Suprapubic skin (tissue), 4 donors: ENCODE results near the gene NXPE2. TPM values are rescaled to one million over a fixed set of nuclear protein-coding genes. Genes with fewer than 3 reads are reported as not detected.

Experiments
- DNase-seq, 2 donors: peaks; one replicate each; pipeline ENCODE4 v3.0.0-alpha.2; 2019; ENCODE audit warnings: low spot score in 2 of 2
- H3K27ac ChIP-seq: fragments of 200-600 bp; sonication (generic); one replicate; pipeline ENCODE4 v1.5.1; 2019
- H3K27me3 ChIP-seq: fragments of 200-600 bp; sonication (generic); one replicate; pipeline ENCODE4 v1.5.1; 2019
- H3K36me3 ChIP-seq: fragments of 200-600 bp; sonication (generic); one replicate; pipeline ENCODE4 v1.5.1; 2019
- H3K4me1 ChIP-seq: fragments of 200-600 bp; sonication (generic); one replicate; pipeline ENCODE4 v1.5.1; 2019
- H3K4me3 ChIP-seq: fragments of 200-600 bp; sonication (generic); one replicate; pipeline ENCODE4 v1.5.1; 2019; ENCODE audit warnings: mild to moderate bottlenecking
- H3K9me3 ChIP-seq: fragments of 200-600 bp; sonication (generic); one replicate; pipeline ENCODE4 v1.5.1; 2019
- EP300 ChIP-seq: sonication (generic); formaldehyde crosslinking; IDR thresholded peaks from one replicate; pipeline ENCODE4 v1.6.1; 2017; ENCODE audit warnings: antibody characterized with exemption
- POLR2A ChIP-seq, 2 donors: fragments of 450-650 bp; IDR thresholded peaks; one replicate each; pipeline ENCODE4 v1.6.1; 2017; ENCODE audit warnings: antibody characterized with exemption in 2 of 2, mild to moderate bottlenecking in 2 of 2, moderate library complexity in 2 of 2
- POLR2AphosphoS5 ChIP-seq, 3 donors: sonication (generic); formaldehyde crosslinking; IDR thresholded peaks; one replicate each; pipeline ENCODE4 v1.6.1; 2017; ENCODE audit warnings: antibody characterized with exemption in 3 of 3
- WGBS: methylation state at CpG from one replicate; pipeline ENCODE4 v1.1.5; 2018; 5-methylcytosine and 5-hydroxymethylcytosine counted together
- total RNA-seq, 4 donors: library from RNA; depleted of rRNA; stranded (reverse); fragments of >200 nt; gene quantifications; one replicate each; pipeline ENCODE4 v1.1.0, GENCODE V29; 2016
- TF ChIP-seq, protein P1 (sequence below), 2 donors: fragments of 200-600 bp in 1 of 2; fragments of 450-650 bp in 1 of 2; sonication (generic) in 1 of 2; IDR thresholded peaks; one replicate each; pipeline ENCODE4 v1.5.1; 2016 to 2019; ENCODE audit warnings: antibody characterized with exemption in 2 of 2, mild to moderate bottlenecking in 1 of 2, moderate library complexity in 1 of 2

The NXPE2 gene
- total RNA-seq, 4 donors from 2014 or later, result not detected

DNA sequence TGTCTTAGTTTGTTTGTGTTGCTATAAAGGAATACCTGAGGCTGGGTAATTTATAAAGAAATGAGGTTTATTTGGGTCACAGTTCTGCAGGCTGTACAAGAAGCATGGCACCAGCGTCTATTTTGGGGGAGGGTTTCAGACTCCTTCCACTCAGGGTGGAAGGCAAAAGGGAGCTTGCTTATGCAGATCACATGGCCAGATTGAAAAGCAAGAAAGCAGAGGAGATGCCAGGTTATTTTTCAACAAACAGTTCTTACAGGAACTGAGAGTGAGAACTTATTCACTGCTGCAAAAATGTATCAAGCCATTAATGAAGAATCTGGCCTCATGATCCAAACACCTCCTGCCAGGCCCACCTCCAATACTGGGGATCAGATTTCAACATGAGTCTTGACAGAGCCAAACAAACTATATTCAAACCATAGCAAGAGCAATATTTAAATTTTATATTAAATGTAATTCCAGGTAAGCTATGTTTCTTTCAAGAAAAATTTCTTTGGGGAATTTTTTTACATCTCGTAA lies 66.9 kb downstream of the NXPE2 start:
- Histone ChIP-seq H3K27me3 (no peaks in the 10 kb centered on the region), H3K27ac (no peak overlapping the region), H3K9me3 (no peaks in the 10 kb centered on the region), H3K4me3 (no peak overlapping the region), H3K36me3 (no peaks in the 10 kb centered on the region), H3K4me1 (no peaks in the 10 kb centered on the region)
- no peak for DNase-seq
- 77% methylated on average over 2 of the region's 2 CpGs for WGBS
- TF ChIP-seq EP300 (no peak), POLR2A (IDR thresholded peaks at IDR 0.05) (no peak)
- TF ChIP-seq, protein P1, sequence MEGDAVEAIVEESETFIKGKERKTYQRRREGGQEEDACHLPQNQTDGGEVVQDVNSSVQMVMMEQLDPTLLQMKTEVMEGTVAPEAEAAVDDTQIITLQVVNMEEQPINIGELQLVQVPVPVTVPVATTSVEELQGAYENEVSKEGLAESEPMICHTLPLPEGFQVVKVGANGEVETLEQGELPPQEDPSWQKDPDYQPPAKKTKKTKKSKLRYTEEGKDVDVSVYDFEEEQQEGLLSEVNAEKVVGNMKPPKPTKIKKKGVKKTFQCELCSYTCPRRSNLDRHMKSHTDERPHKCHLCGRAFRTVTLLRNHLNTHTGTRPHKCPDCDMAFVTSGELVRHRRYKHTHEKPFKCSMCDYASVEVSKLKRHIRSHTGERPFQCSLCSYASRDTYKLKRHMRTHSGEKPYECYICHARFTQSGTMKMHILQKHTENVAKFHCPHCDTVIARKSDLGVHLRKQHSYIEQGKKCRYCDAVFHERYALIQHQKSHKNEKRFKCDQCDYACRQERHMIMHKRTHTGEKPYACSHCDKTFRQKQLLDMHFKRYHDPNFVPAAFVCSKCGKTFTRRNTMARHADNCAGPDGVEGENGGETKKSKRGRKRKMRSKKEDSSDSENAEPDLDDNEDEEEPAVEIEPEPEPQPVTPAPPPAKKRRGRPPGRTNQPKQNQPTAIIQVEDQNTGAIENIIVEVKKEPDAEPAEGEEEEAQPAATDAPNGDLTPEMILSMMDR (IDR thresholded peaks at IDR 0.05), result no peak

DNA sequence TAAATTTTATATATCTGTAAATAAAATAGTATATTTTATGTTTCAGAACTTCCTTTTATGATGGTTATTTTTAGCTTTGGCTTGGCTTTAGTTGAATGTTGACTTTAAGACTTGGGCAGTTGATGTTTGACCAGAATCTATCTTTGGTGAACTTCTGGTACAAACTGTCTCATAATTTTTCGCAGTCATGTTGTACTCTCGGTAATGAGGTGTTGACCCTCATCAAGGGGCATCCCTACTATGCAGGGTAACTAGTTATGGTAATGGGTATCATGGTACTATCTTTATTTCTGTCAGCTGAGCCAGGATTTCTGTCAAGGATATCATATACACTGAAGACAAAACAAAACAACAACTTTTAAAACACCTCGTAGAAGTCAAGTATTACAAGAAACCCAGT lies 67.7 kb downstream of the NXPE2 start:
- TF ChIP-seq, protein P1 (IDR thresholded peaks at IDR 0.05), result no peak
- TF ChIP-seq POLR2AphosphoS5 (IDR thresholded peaks at IDR 0.05) (no peak), POLR2A (IDR thresholded peaks at IDR 0.05) (no peak), EP300 (no peak)
- Histone ChIP-seq H3K36me3 (no peaks in the 10 kb centered on the region), H3K4me1 (no peaks in the 10 kb centered on the region), H3K27me3 (no peaks in the 10 kb centered on the region), H3K4me3 (no peak overlapping the region), H3K27ac (no peak overlapping the region), H3K9me3 (no peaks in the 10 kb centered on the region)
- 84% methylated on average over 3 of the region's 3 CpGs for WGBS
- no peak for DNase-seq

Other genes with a start within 250 kb of the NXPE2 start
- 100 to 1,000 TPM in 3 of 4 donors, 10 to 100 TPM in 1; 88.7 to 125 (median 109) TPM for gene REXO2, start 239.1 kb upstream of the NXPE2 start, total RNA-seq
- gene NXPE1, start 118.6 kb upstream of the NXPE2 start, total RNA-seq, result not detected
- gene NXPE4, start 82.7 kb upstream of the NXPE2 start, total RNA-seq, result not detected